Measurements from ENCODE around the gene TBX19. TPM values are rescaled to one million over a fixed set of nuclear protein-coding genes. Genes with fewer than 3 reads are reported as not detected.

Gene TBX19
- polyA plus RNA-seq, 6 donors from 2014 or later = 1.7 to 4.3 (median 2.3) TPM; not detected in 1

DNA sequence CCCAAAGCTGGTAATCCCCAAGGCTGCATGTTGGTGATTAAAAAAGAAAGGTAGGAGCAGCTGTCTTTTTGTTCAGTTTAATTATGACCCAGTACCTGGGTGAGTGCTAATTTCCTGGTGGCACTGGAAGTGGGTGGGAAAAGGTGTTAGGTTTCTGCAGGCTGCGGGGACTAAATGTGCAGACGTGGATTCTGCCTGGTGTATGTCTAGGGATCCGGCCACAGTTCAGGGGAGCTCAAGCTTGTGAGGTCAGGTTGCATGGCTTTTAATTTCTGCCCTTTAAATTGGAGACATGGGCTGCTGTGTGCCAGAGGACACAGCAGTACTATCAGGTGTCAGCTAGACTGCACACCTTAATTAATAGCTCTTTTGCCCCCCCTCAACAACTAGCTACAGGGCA lies 20.3 kb upstream of the TBX19 start:
- peaks cover 46 to 51% of the 10 kb centered on the region in 2 donors for H3K36me3 Mint-ChIP-seq
- no peak for ATAC-seq (ENCODE audit: low read depth in 2 of 2)
- H3K4me3 Mint-ChIP-seq = no peak overlapping the region
- H3K9me3 Mint-ChIP-seq = peaks cover 0 to 18% (median 14%) of the 10 kb centered on the region in 7 donors
- H3K27ac Mint-ChIP-seq = no peak overlapping the region
- H3K27me3 Mint-ChIP-seq = no peaks in the 10 kb centered on the region
- no peak for DNase-seq
- peaks cover 3 to 13% (median 6%) of the 10 kb centered on the region in 3 donors for H3K4me1 Mint-ChIP-seq

DNA sequence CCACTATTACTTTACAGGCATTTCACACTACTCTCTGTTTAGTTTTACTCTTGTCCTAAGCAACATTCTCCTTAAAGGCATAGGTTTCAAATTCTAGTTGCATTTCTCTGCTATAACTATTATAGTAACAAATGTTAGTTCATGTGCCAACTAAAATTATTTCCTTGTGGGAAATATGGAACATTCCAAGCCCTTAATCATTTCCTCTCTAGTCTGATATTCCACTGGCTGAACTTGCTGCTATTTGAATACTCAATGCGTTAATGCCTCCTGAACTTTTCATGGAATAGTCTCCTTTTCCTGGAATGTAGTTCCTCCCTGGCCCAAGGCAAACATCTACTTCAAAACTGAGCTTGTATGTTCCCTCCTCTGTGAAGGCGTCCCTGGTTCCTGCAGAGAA lies 19.3 kb upstream of the TBX19 start:
- Mint-ChIP-seq H3K4me1 (peaks cover 3 to 13% (median 6%) of the 10 kb centered on the region in 3 donors), H3K27ac (peak overlapping the region in 1 of 6 donors; percentile 28)

DNA sequence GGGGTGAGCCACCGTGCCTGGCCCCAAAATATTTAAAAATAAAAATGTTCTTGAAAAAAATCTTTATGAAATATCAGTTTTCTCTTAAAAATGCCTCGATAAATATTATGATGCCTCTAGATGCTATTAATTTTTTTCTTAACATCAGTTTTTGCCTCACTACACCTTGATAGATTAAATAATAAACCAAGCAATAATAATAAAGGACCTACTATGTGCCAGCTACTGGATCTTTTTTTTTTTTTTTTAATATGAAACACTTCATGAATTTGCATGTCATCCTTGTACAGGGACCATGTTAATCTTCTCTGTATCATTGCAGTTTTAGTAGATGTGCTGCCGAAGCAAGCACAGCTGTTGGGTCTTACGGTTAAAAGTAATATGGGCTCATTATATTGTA lies 17.5 kb upstream of the TBX19 start:
- ATAC-seq (ENCODE audit: low read depth in 2 of 2) = no peak
- H3K36me3 Mint-ChIP-seq = peaks cover 34% of the 10 kb centered on the region in 2 donors
- H3K27me3 Mint-ChIP-seq = no peaks in the 10 kb centered on the region
- H3K27ac Mint-ChIP-seq = no peak overlapping the region
- H3K4me3 Mint-ChIP-seq = no peak overlapping the region
- H3K4me1 Mint-ChIP-seq = peaks cover 3 to 9% (median 6%) of the 10 kb centered on the region in 3 donors
- no peak for DNase-seq
- H3K9me3 Mint-ChIP-seq = peaks cover 0 to 7% (median 4%) of the 10 kb centered on the region in 7 donors

More for the DNA sequence above, 19.3 kb upstream of the TBX19 start:
- Mint-ChIP-seq H3K27me3 (no peaks in the 10 kb centered on the region), H3K4me3 (no peak overlapping the region), H3K9me3 (peaks cover 0 to 10% (median 6%) of the 10 kb centered on the region in 7 donors), H3K36me3 (peaks cover 43 to 46% of the 10 kb centered on the region in 2 donors)
- DNase-seq (no peak), ATAC-seq (ENCODE audit: low read depth in 2 of 2) (no peak)

DNA sequence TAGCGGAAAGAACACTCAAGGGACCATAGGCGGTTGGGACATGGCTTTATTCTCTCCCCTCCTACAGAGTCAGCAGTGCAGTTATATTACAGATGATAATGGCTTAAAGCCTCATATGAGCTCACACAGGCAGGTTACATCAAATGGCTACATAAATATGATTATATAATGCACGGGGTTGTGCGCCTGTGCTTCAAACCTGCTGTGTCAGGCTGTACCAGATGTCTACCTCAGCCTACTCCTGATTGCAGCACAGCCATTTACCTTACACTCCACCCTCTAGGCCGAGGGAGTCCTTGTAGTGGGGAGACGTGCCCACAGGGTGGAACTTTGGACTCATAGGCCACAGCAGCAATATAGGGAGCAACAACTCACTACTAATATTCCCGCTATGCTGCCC lies 16.4 kb upstream of the TBX19 start:
- Mint-ChIP-seq H3K36me3 (peaks cover 32 to 38% of the 10 kb centered on the region in 2 donors), H3K4me3 (peak overlapping the region in 1 of 8 donors; percentile 63), H3K27ac (no peak overlapping the region), H3K9me3 (peaks cover 0 to 7% (median 4%) of the 10 kb centered on the region in 7 donors), H3K4me1 (peaks cover 3 to 9% (median 6%) of the 10 kb centered on the region in 3 donors), H3K27me3 (no peaks in the 10 kb centered on the region)
- DNase-seq = no peak
- ATAC-seq (ENCODE audit: low read depth in 2 of 2) = no peak

DNA sequence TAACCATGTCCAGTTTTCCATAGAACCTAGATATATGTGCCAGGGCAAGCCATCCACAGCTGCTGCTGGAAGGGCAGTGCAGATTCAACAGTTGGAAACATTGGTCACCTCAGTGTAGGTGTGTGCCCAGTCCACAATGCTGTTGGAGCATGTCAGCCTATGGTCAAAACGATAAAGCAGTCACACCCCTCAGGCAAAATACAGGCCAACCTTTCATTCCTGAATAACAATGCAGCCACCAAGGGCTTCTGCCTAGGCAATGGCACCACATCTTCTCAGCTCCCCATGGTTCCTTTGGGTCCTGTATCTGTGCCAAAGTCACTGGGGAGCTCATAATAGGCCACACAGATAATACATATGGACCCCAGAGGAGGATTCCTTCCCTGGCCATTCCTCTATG lies 15.1 kb upstream of the TBX19 start:
- ATAC-seq (ENCODE audit: low read depth in 2 of 2) (no peak), DNase-seq (no peak)
- H3K27me3 Mint-ChIP-seq = no peaks in the 10 kb centered on the region
- H3K36me3 Mint-ChIP-seq = peaks cover 32 to 47% of the 10 kb centered on the region in 2 donors
- H3K27ac Mint-ChIP-seq = no peak overlapping the region
- peaks cover 0 to 9% (median 3%) of the 10 kb centered on the region in 3 donors for H3K4me1 Mint-ChIP-seq
- H3K9me3 Mint-ChIP-seq = peaks cover 0 to 7% (median 4%) of the 10 kb centered on the region in 7 donors
- H3K4me3 Mint-ChIP-seq = no peak overlapping the region

DNA sequence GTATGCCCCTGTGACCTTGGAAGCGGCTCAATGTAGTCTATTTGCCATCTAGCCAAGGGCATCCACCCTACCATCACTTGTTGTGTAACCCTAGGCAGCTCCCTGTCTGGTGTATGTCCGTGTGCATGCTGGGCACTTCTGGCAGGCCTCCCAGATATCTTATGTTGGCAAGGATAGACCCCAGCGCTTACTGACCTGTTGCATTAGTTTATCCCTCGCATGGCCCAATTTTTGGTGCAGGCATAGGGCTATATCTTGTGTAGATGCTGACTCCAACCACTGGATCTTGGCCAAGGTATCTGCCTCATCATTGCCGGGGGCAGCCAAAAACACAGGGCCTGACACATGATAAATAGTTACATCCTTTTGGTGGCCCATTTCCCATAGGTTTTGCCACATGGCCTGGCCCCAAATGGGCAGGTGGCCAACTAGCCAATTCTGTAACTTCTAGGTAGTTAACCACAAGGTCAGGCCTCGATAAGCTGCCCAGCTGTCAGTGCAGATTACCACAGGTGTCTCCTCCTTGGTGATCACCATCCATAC lies 14.0 kb upstream of the TBX19 start:
- Mint-ChIP-seq H3K9me3 (peaks cover 0 to 7% (median 4%) of the 10 kb centered on the region in 7 donors), H3K27me3 (no peaks in the 10 kb centered on the region), H3K4me3 (no peak overlapping the region), H3K4me1 (peaks cover 0 to under 1% (median 0%) of the 10 kb centered on the region in 3 donors), H3K36me3 (peaks cover 22 to 40% of the 10 kb centered on the region in 2 donors), H3K27ac (no peak overlapping the region)
- DNase-seq (no peak), ATAC-seq (ENCODE audit: low read depth in 2 of 2) (no peak)

DNA sequence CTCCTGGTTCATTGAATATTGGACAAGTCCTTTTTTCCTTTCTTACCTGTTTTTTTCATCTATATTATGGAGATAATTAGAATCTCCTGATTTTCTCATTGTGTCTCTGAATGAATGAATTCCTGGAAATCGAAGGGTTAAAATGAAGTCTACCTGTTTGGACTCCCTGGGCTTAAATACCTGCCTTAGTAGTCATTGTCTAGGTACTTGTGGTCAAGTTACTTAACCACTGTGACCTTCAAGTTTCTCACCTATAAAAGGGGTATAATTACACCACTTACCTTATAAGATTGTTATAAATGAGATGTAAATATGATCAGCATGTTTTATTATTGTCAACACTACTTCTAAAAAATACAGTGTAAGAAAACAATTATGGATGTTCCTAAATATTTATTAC lies 9.0 kb upstream of the TBX19 start:
- DNase-seq (no peak), ATAC-seq (ENCODE audit: low read depth in 2 of 2) (no peak)
- Mint-ChIP-seq H3K27me3 (no peaks in the 10 kb centered on the region), H3K4me1 (peaks cover 6 to 11% (median 8%) of the 10 kb centered on the region in 3 donors), H3K27ac (no peak overlapping the region), H3K4me3 (no peak overlapping the region), H3K9me3 (peaks cover 0 to 6% (median 4%) of the 10 kb centered on the region in 7 donors), H3K36me3 (peaks cover 0 to 26% of the 10 kb centered on the region in 2 donors)

DNA sequence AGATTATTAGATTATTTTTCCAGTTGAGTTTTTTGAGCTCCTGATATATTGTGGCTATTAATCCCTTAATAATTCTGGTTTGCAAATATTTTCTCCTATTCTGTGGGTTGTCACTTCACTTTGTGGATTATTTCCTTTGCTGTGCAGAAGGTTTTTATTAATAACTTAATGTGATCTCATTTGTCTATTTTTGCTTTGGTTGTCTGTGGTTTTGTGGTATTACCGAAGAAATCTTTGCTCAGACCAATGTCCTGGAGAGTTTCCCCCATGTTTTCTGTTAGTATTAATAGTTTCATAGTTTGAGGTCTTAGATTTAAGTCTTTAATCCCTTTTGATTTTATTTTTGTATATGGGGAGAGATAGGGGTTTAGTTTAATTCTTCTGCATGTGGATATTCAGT lies 7.1 kb upstream of the TBX19 start:
- ATAC-seq (ENCODE audit: low read depth in 2 of 2) = no peak
- no peak overlapping the region for H3K4me3 Mint-ChIP-seq
- peaks cover 6 to 11% (median 8%) of the 10 kb centered on the region in 3 donors for H3K4me1 Mint-ChIP-seq
- peak overlapping the region in 1 of 6 donors; percentile 0 for H3K27ac Mint-ChIP-seq
- peaks cover 0 to 17% (median 4%) of the 10 kb centered on the region in 7 donors for H3K9me3 Mint-ChIP-seq
- no peaks in the 10 kb centered on the region for H3K27me3 Mint-ChIP-seq
- H3K36me3 Mint-ChIP-seq = peaks cover 2 to 32% of the 10 kb centered on the region in 2 donors
- DNase-seq = no peak

DNA sequence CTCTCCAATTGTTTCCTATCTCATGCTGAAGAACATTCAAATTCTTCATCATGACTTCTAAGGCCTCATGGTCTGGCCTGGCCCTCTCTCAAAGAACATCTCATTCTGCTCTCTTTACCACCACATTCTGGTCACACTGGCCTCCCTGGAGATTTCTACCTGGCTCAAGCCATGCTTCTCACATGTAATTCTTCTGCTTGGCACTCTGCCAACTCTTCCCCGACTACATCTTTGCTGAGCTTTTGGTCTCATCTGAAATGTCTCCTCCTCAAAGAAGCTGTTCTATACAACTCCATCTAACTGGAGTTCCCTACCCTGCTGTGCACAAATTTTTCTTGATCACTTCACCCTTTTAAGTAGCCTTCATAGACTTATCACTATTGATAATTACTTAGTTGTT lies 1.4 kb upstream of the TBX19 start:
- peaks cover 27% of the 10 kb centered on the region in 2 donors for H3K36me3 Mint-ChIP-seq
- H3K4me3 Mint-ChIP-seq = no peak overlapping the region
- H3K4me1 Mint-ChIP-seq = peaks cover 0 to 9% (median 8%) of the 10 kb centered on the region in 3 donors
- H3K9me3 Mint-ChIP-seq = peaks cover 0 to 17% (median 3%) of the 10 kb centered on the region in 7 donors
- DNase-seq (no peak), ATAC-seq (ENCODE audit: low read depth in 2 of 2) (no peak)
- peak overlapping the region in 1 of 6 donors; percentile 49 for H3K27ac Mint-ChIP-seq
- no peaks in the 10 kb centered on the region for H3K27me3 Mint-ChIP-seq

DNA sequence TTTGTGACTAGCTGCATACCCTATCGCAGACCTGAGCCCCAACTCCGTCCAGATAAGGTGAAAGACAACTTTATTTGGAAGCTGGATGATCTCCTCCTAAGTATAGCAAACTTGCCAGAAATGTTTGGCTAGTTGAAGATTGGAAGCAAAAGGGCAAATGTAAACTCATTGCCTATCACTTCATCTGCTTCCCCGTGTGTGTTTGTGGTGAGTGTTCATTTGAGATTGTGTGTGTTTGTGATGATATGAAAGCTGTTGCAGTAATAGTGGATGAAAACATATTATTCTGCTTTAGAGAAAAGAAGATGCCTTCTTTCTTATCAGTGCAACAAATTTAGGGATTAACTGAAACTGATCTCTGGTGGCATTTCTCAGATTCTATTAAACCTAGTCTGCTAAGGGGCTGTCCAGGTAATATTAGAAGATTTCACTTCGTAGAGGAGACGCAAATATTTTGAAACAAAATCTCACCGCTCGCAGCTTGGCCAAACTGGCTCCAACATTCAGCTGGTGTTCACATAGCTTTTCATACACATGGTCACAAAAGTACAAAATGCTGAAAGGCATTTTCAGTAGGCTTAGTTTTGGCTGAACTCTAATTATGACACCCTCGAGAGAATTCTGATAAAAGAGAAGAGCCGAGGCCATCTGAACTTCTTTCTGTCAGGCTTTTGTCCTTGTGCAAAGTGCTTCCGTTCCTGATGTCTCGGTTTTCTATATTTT lies 1.1 kb downstream of the TBX19 start:
- DNase-seq (no peak), ATAC-seq (ENCODE audit: low read depth in 2 of 2) (no peak)
- H3K9me3 Mint-ChIP-seq = peaks cover 0 to 9% (median 3%) of the 10 kb centered on the region in 7 donors
- H3K4me3 Mint-ChIP-seq = no peak overlapping the region
- peaks cover 2 to 9% (median 8%) of the 10 kb centered on the region in 3 donors for H3K4me1 Mint-ChIP-seq
- H3K27me3 Mint-ChIP-seq = no peaks in the 10 kb centered on the region
- H3K36me3 Mint-ChIP-seq = peaks cover 20 to 27% of the 10 kb centered on the region in 2 donors
- no peak overlapping the region for H3K27ac Mint-ChIP-seq

DNA sequence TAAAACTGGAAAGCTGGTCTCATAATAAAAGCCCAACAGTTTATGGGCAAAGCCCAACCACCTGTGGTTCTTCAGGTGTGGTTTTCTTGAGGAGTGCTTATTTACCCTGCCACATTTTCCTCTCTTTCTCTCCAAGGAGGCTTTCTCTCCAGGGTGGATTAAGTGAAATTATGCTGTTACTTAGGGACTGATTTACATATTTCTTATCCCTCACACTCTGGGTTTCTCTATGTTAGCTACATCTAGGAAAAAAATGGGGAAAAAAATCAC lies 4.8 kb downstream of the TBX19 start:
- Mint-ChIP-seq H3K36me3 (peaks cover 11 to 13% of the 10 kb centered on the region in 2 donors), H3K27me3 (no peaks in the 10 kb centered on the region), H3K27ac (no peak overlapping the region), H3K4me3 (no peak overlapping the region), H3K9me3 (no peaks in the 10 kb centered on the region), H3K4me1 (peaks cover 2 to 9% (median 4%) of the 10 kb centered on the region in 3 donors)
- ATAC-seq (ENCODE audit: low read depth in 2 of 2) = no peak
- DNase-seq = no peak

DNA sequence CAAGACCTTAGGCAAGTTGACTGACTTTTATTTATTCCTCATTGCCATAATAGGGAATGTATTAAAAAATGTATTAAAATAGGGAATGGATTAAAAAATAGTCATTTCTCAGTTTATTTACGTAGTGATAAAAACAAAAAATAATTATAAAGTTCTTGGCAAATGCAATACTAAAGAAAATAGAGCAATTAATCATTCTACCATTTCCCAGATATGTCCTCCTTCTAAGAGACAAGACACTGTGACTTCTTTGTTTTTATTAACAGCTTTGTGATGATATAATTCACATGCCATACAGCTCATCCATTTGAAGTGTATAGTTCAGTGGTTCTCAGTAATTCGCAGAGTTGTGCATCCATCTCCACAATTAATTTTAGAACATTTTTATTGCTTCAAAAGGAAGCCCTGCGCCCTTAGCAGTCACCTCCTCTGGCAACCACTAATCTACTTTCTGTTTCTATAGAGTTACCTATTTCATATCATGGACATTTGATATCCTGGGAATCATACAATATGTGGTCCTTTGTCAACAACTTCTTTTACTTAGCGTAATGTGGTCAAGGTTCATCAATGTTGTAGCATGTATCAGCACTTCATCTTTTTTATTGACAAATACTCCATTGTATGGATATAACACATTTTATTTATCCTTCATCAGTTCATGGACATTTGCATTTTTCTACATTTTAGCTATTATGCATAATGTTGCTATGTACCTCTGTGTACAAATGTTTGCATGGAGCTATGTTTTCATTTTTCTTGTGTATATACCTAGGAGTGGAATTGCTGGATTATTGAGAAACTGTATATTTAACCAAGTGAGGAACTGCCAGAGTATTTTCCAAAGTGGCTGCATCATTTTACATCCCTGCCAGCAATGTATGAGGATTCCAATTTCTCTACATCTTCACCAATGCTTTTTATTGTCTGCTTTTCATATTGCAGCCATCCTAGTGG lies 5.6 kb downstream of the TBX19 start:
- no peaks in the 10 kb centered on the region for H3K9me3 Mint-ChIP-seq
- no peak overlapping the region for H3K4me3 Mint-ChIP-seq
- peaks cover 2 to 9% (median 4%) of the 10 kb centered on the region in 3 donors for H3K4me1 Mint-ChIP-seq
- H3K27me3 Mint-ChIP-seq = no peaks in the 10 kb centered on the region
- DNase-seq (no peak), ATAC-seq (ENCODE audit: low read depth in 2 of 2) (no peak)
- H3K27ac Mint-ChIP-seq = peak overlapping the region in 1 of 6 donors; percentile 10
- peaks cover 6 to 7% of the 10 kb centered on the region in 2 donors for H3K36me3 Mint-ChIP-seq

DNA sequence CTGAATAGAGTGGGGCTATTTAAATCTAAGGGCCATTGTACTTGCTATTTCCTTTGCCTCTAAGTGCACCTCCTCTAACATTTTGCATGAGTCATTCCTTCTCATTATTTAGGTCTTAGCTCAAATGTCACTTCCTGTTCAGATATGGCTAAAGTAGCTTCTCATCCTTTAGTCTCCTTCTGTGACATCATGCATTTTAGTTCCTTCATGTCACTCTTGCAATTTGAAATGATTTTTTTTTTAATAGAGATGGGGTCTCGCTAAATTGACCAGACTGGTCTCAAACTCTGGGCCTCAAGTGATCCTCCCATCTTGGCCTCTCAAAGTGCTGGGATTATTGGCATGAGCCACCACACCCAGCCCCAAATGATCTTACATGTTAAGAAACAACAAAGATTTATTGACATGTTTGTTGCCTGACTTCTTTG lies 6.6 kb downstream of the TBX19 start:
- Mint-ChIP-seq H3K27ac (no peak overlapping the region), H3K9me3 (no peaks in the 10 kb centered on the region), H3K27me3 (no peaks in the 10 kb centered on the region), H3K36me3 (peaks cover 0 to 4% of the 10 kb centered on the region in 2 donors), H3K4me1 (peaks cover 2 to 9% (median 4%) of the 10 kb centered on the region in 3 donors), H3K4me3 (no peak overlapping the region)
- DNase-seq (no peak), ATAC-seq (ENCODE audit: low read depth in 2 of 2) (no peak)
